ENCODE data around the gene CALN1. TPM values are rescaled to one million over a fixed set of nuclear protein-coding genes. Genes with fewer than 3 reads are reported as not detected.

Gene CALN1
- total and polyA plus RNA-seq, 9 of the 15 experiments (the other 6 are each of a cell fraction or from before 2014, with no cell fraction given), result 1.4 to 7.5 (median 3.3) TPM

DNA sequence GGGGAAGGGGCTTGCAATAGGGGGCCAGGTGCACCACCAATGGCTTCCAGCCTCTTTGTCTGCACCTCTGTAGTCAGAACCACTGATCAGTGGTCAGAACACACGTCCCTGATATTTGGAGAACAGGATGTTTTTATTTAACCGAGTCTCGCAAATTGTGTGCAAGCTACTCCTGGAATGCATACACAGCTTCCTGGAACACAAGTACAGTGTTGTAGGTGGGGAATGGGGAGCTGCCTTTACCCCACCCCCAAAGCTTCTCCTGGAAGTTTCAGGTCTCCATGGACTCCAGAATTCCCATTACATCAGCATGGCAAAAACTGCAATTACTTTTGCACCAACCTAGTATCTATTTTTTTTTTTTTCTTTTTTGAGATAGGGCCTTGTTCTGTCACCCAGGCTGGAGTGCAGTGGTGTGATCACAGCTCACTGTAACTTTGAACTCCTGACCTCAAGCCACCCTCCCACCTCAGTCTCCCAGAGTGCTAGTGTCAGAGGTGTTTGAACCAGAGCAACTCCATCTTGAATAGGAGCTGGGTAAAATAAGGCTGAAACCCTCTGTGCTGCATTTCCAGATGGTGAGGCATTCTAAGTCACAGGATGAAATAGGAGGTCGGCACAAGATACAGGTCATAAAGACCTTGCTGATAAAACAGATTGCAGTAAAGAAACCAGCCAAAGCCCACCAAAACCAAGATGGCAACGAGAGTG is 374.0 kb downstream of the CALN1 start (continued):
- TF ChIP-seq, protein P1, sequence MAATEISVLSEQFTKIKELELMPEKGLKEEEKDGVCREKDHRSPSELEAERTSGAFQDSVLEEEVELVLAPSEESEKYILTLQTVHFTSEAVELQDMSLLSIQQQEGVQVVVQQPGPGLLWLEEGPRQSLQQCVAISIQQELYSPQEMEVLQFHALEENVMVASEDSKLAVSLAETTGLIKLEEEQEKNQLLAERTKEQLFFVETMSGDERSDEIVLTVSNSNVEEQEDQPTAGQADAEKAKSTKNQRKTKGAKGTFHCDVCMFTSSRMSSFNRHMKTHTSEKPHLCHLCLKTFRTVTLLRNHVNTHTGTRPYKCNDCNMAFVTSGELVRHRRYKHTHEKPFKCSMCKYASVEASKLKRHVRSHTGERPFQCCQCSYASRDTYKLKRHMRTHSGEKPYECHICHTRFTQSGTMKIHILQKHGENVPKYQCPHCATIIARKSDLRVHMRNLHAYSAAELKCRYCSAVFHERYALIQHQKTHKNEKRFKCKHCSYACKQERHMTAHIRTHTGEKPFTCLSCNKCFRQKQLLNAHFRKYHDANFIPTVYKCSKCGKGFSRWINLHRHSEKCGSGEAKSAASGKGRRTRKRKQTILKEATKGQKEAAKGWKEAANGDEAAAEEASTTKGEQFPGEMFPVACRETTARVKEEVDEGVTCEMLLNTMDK (IDR thresholded peaks at IDR 0.05; ENCODE audit: borderline replicate concordance, insufficient read depth, low read depth, low read length, poor library complexity, severe bottlenecking), result no peak
- TF ChIP-seq ZNF316 (IDR thresholded peaks at IDR 0.05) (no peak), TAL1 (IDR thresholded peaks at IDR 0.05) (no peak), HDAC6 (IDR thresholded peaks at IDR 0.05; ENCODE audit: low read depth, low read length) (no peak), BCL6 (CRISPR knock-in tag; IDR thresholded peaks at IDR 0.05) (0 out of 2 replicates have a peak, but pooled peaks have one; percentile 61), E2F3 (CRISPR knock-in tag; IDR thresholded peaks at IDR 0.05) (no peak), ZMIZ1 (IDR thresholded peaks at IDR 0.05; ENCODE audit: low read depth in 2 of 2, low read length in 2 of 2) (no peak), ZNF592 (IDR thresholded peaks at IDR 0.05) (peak; percentile 87), CXXC5 (CRISPR knock-in tag; IDR thresholded peaks at IDR 0.05) (peak; percentile 68), TCFL5 (CRISPR knock-in tag; conservative IDR thresholded peaks at IDR 0.05) (0 out of 2 replicates have a peak, but pooled peaks have one; percentile 56), ZBTB12 (CRISPR knock-in tag; IDR thresholded peaks at IDR 0.05) (peak; percentile 59; the same call in 1 of the 2 replicates), FOXK2 (conservative IDR thresholded peaks at IDR 0.05 in 1 of 2, IDR thresholded peaks at IDR 0.05 in 1 of 2; ENCODE audit: low read depth in 2 of 2) (no peak), HDAC8 (tag; IDR thresholded peaks at IDR 0.05) (0 out of 2 replicates have a peak, but pooled peaks have one; percentile 58)
- TF ChIP-seq, protein P2, sequence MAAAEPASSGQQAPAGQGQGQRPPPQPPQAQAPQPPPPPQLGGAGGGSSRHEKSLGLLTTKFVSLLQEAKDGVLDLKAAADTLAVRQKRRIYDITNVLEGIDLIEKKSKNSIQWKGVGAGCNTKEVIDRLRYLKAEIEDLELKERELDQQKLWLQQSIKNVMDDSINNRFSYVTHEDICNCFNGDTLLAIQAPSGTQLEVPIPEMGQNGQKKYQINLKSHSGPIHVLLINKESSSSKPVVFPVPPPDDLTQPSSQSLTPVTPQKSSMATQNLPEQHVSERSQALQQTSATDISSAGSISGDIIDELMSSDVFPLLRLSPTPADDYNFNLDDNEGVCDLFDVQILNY (CRISPR knock-in tag; IDR thresholded peaks at IDR 0.05), result no peak
